GM19240 (cell line): Measurements from ENCODE around the gene STRC.
"Not testable (repeated sequence)": the region's sequence is repeated elsewhere in the genome, so short reads cannot be mapped to it uniquely, and the experiment has no call there.

Experiments
- DNase-seq: peaks from one replicate; pipeline ENCODE4 v3.0.0; 2011; ENCODE audit warnings: low spot score; ENCODE audit not compliant: insufficient read length

The STRC gene

GRCh38 chr15:43618700-43619099 lies at the start of gene STRC:
Gene STRC, minus strand, starts transcription at chr15:43618800. Its CDS starts 78 bp downstream, at chr15:43618722.
- not testable (repeated sequence) for DNase-seq

- not testable (repeated sequence) for DNase-seq
These were observed 47.6 kb upstream of the STRC start for GRCh38 chr15:43666177-43666576.

- not testable (repeated sequence) for DNase-seq
These were observed 44.7 kb upstream of the STRC start for GRCh38 chr15:43663333-43663732.

GRCh38 chr15:43662293-43662692 lies 43.7 kb upstream of the STRC start:
- DNase-seq = not testable (repeated sequence)

- not testable (repeated sequence) for DNase-seq
These were observed 41.1 kb upstream of the STRC start for GRCh38 chr15:43659727-43660126.

- not testable (repeated sequence) for DNase-seq
These were observed 30.9 kb upstream of the STRC start for GRCh38 chr15:43649430-43649926.

GRCh38 chr15:43648649-43649429 lies 30.2 kb upstream of the STRC start, which contains the start of gene CATSPER2:
Gene CATSPER2, minus strand, starts transcription at chr15:43648844. Its CDS starts 783 bp downstream, at chr15:43648061.
- DNase-seq = no peak

GRCh38 chr15:43638464-43639204 lies 20.0 kb upstream of the STRC start:
- DNase-seq = not testable (repeated sequence)

- DNase-seq = not testable (repeated sequence)
These were observed 8.3 kb upstream of the STRC start for GRCh38 chr15:43626937-43627336.

- DNase-seq = no peak
These were observed 6.5 kb upstream of the STRC start for GRCh38 chr15:43625106-43625505.

- DNase-seq = not testable (repeated sequence)
These were observed 3.6 kb upstream of the STRC start for GRCh38 chr15:43622068-43622799.

GRCh38 chr15:43617750-43618149 lies 850 bp downstream of the STRC start:
- DNase-seq = not testable (repeated sequence)

- DNase-seq = not testable (repeated sequence)
These were observed 16.4 kb downstream of the STRC start for GRCh38 chr15:43602233-43602632.

GRCh38 chr15:43600200-43600599 lies 18.4 kb downstream of the STRC start:
- not testable (repeated sequence) for DNase-seq

GRCh38 chr15:43599131-43599530 lies 19.5 kb downstream of the STRC start:
- not testable (repeated sequence) for DNase-seq

- DNase-seq = not testable (repeated sequence)
These were observed 25.0 kb downstream of the STRC start, which contains the start of gene CKMT1B for GRCh38 chr15:43593328-43594190. Gene CKMT1B, plus strand, starts transcription at chr15:43594027. Its CDS starts 192 bp downstream, at chr15:43594219.

GRCh38 chr15:43592841-43593240 lies 25.8 kb downstream of the STRC start:
- DNase-seq = not testable (repeated sequence)

- DNase-seq = not testable (repeated sequence)
These were observed 28.7 kb downstream of the STRC start, which contains the start of gene PPIP5K1 for GRCh38 chr15:43589778-43590466. Gene PPIP5K1, minus strand, starts transcription at chr15:43590208. Its CDS starts 5,704 bp downstream, at chr15:43584504.

- not testable (repeated sequence) for DNase-seq
These were observed 44.0 kb downstream of the STRC start for GRCh38 chr15:43574607-43575006.
